COR-L47 (cell line): ENCODE results near the gene PRKCZ.

Source experiments
- DNase-seq: peaks from one replicate; lab custom pipeline; 2025; lab: John Stamatoyannopoulos, UW

Gene PRKCZ

GRCh38 chr1:2177946-2178538, 127.8 kb downstream of the PRKCZ start:
- no peak for DNase-seq

GRCh38 chr1:2178875-2179274, 128.7 kb downstream of the PRKCZ start:
- DNase-seq = no peak

DNA sequence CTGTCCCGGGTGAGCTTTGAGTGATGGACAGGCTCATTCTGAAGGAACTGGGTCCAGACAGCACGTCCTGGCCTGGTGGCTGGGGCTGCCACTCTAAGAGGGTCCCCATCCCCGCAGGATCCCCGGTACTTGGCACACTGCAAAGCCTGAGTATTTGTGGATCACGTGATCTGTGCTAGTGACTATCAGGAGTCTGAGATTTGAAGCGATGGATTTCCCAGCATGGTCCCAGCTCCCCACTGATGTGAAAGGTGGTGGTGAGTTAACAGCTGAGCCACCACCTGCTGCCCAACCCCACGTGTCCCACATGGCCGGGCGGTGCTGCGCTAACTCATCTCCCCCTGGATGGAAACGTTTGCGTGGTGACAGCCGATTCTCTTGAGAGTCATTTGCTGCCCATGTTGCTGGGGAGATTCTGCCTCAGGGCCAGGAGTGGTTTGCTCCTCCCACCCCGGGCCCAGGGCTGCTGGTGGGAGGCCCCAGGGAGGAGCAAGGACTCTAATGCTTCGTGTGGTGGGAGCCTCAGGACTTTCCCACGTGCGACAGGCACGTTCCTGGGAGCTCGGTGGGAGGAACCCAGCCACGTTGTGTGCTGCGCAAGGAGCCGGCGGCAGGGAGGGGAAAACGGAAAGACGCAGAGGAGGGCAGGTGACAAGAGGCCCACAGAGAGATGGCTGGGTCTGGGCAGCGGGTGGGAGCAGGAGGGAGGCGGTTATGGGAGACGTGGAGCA, 129.2 kb downstream of the PRKCZ start:
- peak; percentile 62 for DNase-seq

DNA sequence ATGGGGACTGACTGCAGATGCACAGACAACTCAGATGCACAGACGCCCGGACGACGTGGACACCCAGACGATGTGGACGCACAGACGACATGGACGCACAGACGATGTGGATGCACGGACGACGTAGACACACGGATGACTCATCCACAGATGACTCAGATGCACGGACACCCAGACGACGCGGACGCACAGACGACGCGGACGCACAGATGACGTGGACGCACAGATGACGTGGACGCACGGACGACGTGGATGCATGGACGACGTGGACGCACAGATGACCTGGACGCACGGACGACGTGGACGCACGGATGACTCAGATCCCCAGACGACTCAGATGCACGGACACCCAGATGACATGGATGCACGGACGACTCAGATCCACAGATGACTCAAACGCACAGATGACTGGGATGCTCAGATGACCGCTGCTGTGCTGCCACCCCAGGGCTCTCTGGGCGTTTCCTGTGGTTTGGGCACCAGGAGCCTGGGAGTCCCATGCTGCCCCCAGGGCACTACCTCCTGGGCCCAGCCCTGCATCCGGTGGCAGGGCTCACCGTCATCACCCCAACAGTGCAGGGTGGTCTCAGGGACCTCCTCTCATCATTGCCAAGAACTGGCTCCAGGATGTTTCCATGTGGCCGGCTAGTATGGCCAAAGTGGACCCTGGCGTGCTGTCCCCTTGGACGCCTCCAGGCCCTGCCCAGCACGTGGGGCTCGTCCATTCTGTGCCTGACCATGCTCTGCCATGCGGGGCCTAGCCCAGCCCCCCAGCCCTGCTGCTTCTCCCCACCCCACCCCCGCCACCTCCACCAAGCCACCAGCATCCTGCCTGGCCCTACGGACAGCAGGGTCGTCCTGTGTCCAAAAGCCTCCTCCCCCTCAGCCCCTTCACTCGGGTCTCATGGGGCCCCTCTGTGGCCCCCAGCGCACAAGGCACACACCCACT, 130.4 kb downstream of the PRKCZ start:
- DNase-seq = no peak

DNA sequence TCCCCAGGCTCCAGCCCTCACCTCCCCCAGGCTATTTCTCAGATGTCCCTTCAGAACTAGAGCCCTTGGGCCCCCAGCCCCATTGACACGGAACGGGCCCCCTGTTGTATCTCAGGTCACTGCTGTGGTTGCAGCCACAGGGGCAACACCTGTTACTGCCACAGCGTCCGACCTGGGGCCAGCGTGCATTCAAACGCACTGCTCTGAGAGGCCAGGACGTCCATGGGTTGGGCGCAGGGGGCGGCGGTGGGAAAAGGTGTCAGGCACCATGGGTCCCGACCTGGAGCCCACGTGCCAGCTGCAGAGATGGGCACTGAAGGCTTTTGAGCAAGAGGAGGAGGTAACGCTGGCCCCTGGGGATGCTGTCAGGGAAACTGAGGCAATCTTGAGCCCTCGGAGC, 131.1 kb downstream of the PRKCZ start:
- no peak for DNase-seq

DNA sequence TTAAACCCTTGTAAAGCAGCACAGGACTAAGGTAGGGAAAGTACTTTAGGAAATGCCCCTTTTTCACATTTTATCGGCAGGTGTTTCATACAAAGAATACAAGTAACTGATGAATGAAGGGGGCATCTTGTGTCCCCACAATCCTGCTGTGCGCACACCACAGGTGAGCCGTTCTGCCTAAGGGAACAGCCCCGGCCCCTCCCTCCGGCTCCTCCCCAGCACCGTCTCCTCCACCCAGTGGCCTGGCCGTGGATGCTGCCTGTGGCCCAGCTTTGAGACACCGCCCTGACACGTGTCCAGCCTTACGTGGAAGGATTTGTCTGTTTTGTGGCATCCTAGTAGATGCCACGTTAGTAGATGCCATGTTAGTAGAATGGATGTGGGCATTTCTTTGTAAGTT, 131.5 kb downstream of the PRKCZ start:
- no peak for DNase-seq

DNA sequence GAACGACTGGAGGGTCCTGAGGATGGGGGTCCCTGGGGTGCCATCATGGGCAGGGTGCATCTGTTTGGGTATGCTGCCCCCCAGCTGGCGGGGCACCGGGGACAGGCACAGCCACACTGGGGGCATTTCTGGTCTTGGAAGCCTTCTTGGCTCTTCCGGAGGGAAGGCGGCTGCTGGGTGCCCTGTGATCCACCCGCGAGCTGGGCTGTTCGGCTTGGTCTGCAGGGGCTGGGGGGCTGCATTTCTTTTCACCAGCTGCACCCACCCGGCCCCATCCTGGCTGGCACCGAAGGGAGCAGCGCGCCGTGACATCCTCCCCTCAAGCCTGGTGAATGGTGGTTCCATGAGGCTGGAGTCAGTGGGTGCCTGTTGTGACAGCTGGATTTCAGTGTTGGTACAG, 132.2 kb downstream of the PRKCZ start:
- no peak for DNase-seq

DNA sequence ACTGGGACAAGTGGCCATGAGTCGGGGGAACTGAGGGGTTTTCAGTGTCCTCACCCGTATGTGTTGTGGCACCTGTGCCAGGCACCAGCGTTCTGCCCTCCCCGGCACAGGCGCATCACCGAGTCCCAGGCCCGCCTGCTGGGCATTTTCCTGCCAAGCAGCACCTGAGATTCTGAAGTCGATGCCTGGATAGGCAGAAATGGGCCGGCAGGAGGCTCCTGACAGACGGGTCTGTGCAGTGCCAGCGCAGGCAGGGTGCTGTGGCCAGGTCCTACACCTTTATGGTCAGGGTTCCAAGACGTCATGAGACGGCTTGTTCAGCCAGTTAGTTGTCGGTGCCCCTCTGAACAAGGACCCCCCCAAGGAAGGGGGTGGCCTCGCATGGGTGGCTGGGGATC, 133.7 kb downstream of the PRKCZ start:
- no peak for DNase-seq

DNA sequence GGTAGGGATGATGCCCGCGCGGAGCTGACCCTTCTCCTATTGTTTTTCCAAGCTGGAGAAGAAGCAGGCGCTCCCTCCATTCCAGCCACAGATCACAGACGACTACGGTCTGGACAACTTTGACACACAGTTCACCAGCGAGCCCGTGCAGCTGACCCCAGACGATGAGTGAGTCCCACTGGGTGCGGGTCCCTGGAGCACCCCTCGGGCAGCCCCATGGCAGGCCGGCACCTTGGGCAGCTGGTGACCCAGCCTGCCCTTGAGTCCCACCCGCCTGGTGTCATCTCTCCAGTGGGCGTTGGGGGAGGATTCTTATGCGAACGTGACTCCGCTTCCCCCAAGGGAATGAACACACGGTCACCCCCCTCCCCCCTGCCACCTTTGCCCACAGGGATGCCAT, 134.3 kb downstream of the PRKCZ start:
- DNase-seq = no peak

- no peak for DNase-seq
These were observed 134.7 kb downstream of the PRKCZ start for GRCh38 chr1:2184934-2185333.

GRCh38 chr1:2185880-2186855, 136.0 kb downstream of the PRKCZ start:
- no peak for DNase-seq

DNA sequence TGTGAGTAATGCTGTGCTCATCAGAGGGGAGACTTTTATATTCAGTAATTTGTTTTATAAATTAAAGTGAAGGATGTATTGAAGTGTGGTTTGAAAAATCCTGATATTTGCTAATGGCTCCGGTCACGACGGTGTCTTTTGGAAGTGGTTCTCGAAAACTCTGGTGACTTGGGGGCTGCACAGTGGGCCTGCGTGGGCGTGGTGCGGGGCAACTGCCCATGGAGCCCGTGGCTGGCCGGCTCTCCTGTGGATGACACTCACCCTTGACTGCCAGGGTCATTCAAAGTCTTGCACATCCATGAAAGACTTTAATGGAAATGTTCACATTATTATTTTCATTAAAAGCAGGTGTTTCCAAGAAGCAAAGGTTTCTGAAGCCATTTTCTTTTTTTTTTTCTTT, 136.7 kb downstream of the PRKCZ start:
- no peak for DNase-seq

GRCh38 chr1:2187619-2188018, 137.4 kb downstream of the PRKCZ start:
- no peak for DNase-seq

DNA sequence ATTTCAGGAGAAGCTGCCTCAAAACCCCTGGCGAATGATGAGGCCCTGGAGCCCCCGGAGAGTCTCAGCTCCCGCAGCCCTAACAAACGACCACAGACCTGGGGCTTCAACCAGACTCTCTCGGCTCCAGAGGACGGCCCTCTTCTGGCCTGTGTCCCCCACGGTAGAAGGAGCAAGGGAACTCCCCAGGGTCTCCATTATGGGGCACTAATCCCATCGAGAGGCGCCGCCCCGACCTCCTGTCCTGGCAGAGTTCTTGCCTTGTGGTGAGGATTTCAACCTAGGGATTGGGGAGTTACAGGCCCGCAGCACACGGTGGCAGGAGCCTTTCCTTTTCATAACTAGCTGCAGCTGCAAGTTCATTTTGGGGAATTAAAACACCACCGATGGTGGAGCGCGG, 138.1 kb downstream of the PRKCZ start:
- no peak for DNase-seq

DNA sequence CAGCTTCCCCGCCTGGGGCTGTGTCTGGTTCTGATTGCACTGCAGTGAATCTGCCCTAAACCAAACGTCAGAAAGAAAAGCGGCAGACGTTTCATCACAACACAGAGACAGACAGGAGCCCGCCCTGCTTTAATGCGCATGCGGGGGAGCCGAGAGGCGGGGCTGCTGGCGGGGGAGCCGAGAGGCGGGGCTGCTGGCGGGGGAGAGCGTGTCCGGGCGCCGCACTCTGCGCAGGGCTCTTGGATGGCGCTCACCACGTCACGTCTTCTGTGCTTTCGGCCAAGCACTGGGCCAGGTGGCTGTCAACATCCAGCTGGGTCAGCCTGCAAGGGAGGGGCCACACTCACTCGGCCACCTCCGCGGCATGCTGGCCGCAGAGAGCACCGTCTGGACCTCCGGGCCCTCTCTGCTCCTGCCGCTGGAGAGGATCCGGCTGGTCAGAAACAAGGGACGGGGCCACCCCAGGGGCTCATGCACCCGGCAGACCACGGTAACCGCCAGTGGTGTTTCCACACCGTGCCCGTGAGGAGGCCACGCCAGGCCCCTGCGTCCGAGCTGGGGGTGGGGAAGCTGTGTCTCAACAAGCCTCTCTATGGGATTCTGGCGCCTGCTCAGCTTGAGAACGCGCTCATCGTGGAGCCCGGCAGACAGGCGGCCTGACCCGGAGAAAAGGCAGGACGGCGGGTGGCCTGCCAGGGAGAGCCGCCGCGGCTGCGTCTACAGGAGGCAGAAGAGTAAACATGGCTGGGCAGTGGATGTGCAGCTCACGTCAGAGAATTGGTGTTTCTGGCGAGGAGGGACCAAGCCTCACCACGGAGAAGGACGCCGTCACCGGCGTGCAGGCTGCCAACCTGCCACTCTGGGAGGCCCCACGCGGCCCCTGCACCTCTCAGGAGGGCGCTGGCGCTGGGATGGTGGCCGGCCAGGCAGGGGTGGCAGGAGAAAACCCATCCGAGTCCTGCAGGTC, 139.5 kb downstream of the PRKCZ start:
- peak; percentile 96 for DNase-seq

DNA sequence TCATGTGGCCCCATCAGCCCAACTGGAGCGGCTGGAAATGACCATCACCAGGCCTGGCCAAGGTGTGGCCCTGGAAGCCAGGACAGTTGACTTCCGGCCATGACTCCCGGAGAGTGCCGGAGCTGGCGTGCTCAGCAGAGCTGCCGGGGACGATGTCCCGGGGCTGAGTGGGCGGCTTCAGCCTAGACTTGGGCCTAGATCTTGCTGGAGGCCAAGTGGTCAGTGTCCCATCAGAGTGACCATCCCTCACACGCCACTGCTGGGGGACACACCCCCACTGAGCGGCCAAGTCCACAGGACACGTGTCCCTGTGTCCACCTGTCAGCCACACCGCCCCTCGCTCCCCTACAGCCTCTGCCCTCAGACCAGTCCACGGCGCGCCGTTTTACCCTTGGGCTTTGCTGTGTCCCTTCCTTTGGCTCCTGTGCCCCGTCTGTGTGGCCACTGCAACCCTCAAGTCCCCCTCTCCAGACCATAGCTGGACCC, 140.3 kb downstream of the PRKCZ start:
- DNase-seq = no peak

DNA sequence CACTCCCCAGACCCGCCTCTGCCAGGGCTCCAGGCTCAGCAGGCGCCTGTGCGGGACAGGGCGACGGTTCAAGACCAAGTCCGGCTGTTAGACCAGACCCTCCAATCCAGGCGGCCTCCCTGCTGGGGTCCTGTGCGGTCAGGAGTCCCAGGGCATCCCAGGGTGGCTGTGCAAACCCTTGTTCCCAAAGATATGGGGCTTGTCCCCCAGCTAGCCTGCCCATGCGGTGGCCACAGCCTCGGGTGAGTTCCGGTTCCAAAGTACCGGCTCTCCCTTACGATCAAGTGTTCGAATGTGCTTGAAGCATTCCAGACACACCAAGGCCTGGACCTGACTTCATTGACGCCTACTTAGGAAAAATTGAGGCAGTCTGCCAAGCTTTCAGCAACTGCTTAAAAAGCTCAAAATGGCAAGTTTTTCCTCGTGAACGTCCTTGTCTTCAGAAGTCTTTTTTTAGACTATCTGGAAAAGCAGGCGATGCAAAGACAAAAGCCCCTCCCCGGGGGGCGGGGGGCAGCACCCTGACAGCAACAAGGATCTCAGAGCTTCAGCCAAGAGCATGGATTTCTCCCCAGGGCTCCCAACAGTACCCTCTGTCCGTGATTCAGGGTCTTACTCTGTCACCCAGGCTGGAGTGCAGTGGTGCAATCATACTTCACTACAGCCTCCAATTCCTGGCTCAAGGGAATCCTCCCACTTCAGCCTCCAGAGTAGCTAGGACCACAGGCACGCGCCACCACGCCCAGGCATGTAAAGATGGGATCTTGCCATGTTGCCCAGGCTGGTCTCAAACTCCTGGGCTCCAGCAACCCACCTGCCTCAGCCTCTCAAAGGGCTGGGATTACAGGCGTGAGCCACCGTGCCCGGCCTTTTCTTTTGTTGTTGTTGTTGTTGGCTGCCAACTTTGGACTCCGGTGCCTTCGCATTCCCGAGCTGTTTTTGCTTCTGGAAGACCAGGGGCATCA, 142.1 kb downstream of the PRKCZ start:
- no peak for DNase-seq

DNA sequence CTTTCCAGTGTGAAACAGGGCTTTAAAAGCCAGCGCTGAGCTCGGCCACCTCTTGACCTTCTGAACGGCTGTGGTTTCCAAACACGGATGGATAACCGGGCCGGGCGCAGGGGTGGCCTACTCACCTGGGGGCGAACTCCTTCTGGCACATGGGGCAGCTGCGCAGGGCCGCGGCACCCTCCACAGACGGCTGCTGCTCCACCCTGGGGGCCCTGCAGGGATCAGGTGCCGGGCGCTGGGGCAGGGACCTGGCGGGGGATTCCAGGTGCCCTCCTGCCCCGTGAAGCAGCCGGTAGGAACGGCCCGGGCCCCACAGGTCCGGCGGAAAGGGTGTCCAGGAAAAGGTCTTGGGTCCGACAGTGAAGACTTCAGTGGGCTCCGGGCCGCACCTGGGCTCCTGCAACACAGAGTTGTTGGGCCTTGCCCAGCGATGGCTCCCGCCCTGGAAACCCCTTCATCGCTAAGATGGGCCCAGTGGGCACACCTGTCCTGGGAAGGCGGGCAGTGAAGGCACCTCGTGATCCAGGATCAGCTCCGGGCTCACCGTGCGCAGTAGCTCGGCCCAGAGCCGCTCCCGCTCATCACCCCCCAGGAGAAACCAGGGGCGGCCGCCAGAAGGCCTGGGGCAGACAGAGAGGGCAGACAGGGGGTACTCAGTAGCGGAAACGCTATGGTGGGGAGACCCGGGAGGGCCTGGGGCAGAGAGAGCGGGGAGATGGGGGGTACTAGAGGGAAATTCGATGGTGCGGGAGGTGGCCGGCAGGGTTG, 143.5 kb downstream of the PRKCZ start:
- DNase-seq = peak; percentile 25
